ENCODE measurements around the gene GRIK4. TPM values are rescaled to one million over a fixed set of nuclear protein-coding genes. Genes with fewer than 3 reads are reported as not detected.

GRIK4 gene
- total RNA-seq, 6 experiments from 2014 or later: 0.07 to 0.11 TPM; not detected in 4

DNA sequence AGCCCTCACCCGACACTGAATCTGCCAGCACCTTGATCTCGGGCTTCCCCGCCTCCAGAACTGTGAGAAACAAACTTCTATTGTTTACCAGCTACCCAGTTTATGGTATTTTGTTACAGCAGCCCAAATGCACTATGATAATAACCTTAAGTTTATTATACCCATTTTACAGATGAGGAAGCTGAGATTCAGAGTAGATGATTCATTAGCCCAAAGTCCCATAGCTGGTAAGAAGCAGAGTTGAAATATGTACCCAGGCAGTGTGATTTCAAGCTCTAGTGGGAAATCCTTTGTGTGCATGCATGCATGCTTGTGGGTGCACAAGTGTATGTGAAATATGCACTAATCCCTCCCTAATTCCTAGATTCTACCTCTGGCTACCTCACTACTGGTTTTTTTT lies 7.9 kb downstream of the GRIK4 start:
- no peak overlapping the region for H3K27ac ChIP-seq

DNA sequence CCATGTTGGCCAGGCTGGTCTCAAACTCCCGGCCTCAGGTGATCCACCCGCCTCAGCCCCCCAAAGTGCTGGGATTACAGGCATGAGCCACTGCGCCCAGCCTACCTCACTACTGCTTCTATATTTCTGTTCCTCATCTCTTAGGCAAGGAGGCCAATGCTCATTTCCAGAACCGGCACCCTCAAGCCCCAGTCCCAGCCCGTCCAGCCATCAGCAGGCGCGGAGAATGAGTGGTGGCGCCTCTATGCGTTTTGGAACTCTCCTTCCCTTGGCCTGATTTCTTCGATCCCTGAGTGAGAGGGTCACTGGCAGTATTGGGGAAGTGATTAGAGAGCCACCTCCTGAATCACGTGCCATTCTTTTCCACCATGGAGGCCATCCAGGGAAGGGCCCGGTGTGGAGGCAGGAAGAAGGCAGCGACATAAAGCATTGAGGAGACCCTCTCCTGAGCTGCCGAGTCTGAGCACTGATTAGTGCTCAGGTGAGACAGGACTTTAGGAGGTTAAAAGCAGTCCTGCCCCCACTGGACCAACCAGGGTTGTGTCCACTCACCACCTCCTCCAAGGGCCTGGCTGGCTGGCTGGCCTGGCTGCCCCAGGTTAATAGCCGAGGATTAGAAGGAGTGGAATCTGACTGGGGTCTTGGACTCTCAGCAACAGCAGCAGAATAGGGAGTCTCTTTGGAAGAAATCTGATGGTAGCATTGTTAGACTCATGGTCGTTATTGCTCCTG lies 8.7 kb downstream of the GRIK4 start:
- 76% methylated on average over 9 of the region's 16 CpGs for WGBS (ENCODE audit: insufficient coverage, low coverage, low lambda C conversion rate, missing lambda C conversion rate)
- intact Hi-C loops (cut with DNase I): no loop called here
- Histone ChIP-seq H3K9me3 (no peaks in the 10 kb centered on the region), H3K4me1 (no peaks in the 10 kb centered on the region), H3K27ac (no peak overlapping the region), H3K36me3 (no peaks in the 10 kb centered on the region), H3K4me3 (no peak overlapping the region), H3K27me3 (no peaks in the 10 kb centered on the region)
- ATAC-seq (no peak), DNase-seq (peak in 1 of 3 donors; percentile 25)
- TF ChIP-seq, protein P1, sequence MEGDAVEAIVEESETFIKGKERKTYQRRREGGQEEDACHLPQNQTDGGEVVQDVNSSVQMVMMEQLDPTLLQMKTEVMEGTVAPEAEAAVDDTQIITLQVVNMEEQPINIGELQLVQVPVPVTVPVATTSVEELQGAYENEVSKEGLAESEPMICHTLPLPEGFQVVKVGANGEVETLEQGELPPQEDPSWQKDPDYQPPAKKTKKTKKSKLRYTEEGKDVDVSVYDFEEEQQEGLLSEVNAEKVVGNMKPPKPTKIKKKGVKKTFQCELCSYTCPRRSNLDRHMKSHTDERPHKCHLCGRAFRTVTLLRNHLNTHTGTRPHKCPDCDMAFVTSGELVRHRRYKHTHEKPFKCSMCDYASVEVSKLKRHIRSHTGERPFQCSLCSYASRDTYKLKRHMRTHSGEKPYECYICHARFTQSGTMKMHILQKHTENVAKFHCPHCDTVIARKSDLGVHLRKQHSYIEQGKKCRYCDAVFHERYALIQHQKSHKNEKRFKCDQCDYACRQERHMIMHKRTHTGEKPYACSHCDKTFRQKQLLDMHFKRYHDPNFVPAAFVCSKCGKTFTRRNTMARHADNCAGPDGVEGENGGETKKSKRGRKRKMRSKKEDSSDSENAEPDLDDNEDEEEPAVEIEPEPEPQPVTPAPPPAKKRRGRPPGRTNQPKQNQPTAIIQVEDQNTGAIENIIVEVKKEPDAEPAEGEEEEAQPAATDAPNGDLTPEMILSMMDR (IDR thresholded peaks at IDR 0.05): no peak
- no peak for TF ChIP-seq POLR2A (IDR thresholded peaks at IDR 0.05)

More for the DNA sequence above, 7.9 kb downstream of the GRIK4 start:
- ATAC-seq: no peak
- TF ChIP-seq, protein P1 (IDR thresholded peaks at IDR 0.05): no peak
- no peak for TF ChIP-seq POLR2A (IDR thresholded peaks at IDR 0.05)
- DNase-seq: no peak
- 84% methylated on average over 3 of the region's 3 CpGs for WGBS (ENCODE audit: insufficient coverage, low coverage, low lambda C conversion rate, missing lambda C conversion rate)
- H3K27me3 ChIP-seq: no peaks in the 10 kb centered on the region
- intact Hi-C loops (cut with DNase I): loop anchor here (5.0 to 10.0 kb wide), 2 partner anchors 163 to 435 kb away; no protein-coding TSS in a partner anchor
- no peaks in the 10 kb centered on the region for H3K36me3 ChIP-seq
- H3K4me3 ChIP-seq: no peak overlapping the region
- no peaks in the 10 kb centered on the region for H3K4me1 ChIP-seq
- H3K9me3 ChIP-seq: no peaks in the 10 kb centered on the region

DNA sequence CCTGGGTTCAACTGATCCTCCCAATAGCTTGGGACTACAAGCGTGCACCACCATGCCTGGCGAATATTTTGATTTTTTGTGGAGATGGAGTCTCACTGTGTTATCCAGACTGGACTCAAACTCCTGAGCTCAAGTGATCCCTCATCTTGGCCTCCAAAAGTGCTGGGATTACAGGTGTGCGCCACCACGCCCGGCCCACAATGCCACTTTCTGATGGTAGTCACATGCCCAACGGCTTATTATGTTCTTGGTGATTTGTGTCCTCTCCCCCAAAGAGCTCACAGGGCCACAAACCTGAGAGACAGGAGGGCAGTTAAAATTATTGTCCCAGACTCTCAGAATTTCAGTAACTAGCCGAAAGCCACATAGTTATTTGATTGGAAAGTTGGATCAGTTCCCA lies 9.6 kb downstream of the GRIK4 start:
- H3K9me3 ChIP-seq: no peaks in the 10 kb centered on the region
- no peak overlapping the region for H3K4me3 ChIP-seq
- ATAC-seq (no peak), DNase-seq (peak in 1 of 3 donors; percentile 5)
- H3K27me3 ChIP-seq: no peaks in the 10 kb centered on the region
- no peak overlapping the region for H3K27ac ChIP-seq
- no peaks in the 10 kb centered on the region for H3K4me1 ChIP-seq
- no peaks in the 10 kb centered on the region for H3K36me3 ChIP-seq
- intact Hi-C loops (cut with DNase I): no loop called here
- 89% methylated on average over 7 of the region's 7 CpGs for WGBS (ENCODE audit: insufficient coverage, low coverage, low lambda C conversion rate, missing lambda C conversion rate)
- TF ChIP-seq, protein P1 (IDR thresholded peaks at IDR 0.05): no peak
- no peak for TF ChIP-seq POLR2A (IDR thresholded peaks at IDR 0.05)

DNA sequence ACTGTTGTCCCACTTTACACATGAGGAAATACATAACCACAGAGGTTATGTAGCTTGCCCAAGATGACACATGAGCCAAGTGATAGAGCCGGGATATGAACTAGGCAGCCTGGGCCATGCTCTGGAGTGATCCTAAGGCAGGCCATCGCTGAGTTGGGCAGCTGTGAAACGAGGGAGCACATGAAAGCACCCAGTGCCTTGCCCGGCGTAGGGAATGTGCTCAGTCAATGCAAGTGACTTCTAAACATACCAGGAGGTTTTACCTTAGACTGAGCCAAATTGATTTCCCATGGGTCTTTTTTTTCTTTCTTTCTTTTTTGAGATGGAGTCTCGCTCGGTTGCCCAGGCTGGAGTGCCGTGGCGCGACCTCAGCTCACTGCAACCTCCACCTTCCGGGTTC lies 10.5 kb downstream of the GRIK4 start:
- no peaks in the 10 kb centered on the region for H3K4me1 ChIP-seq
- 80% methylated on average over 7 of the region's 11 CpGs for WGBS (ENCODE audit: insufficient coverage, low coverage, low lambda C conversion rate, missing lambda C conversion rate)
- no peaks in the 10 kb centered on the region for H3K9me3 ChIP-seq
- intact Hi-C loops (cut with DNase I): no loop called here
- H3K4me3 ChIP-seq: no peak overlapping the region
- DNase-seq (peak in 1 of 3 donors; percentile 22), ATAC-seq (no peak)
- H3K27me3 ChIP-seq: no peaks in the 10 kb centered on the region
- no peaks in the 10 kb centered on the region for H3K36me3 ChIP-seq
- no peak for TF ChIP-seq POLR2A (IDR thresholded peaks at IDR 0.05)
- TF ChIP-seq, protein P1 (IDR thresholded peaks at IDR 0.05): no peak
- H3K27ac ChIP-seq: no peak overlapping the region
